ENCODE results near the gene ASXL1.
"Not testable (repeated sequence)": the region's sequence is repeated elsewhere in the genome, so short reads cannot be mapped to it uniquely, and the experiment has no call there.

ASXL1 gene

GRCh38 chr20:32320305-32320704 is 37.8 kb upstream of the ASXL1 start:
- no peak overlapping the region for H3K27ac ChIP-seq
- TF ChIP-seq CTCF (conservative IDR thresholded peaks at IDR 0.05) = no peak

GRCh38 chr20:32321390-32321789 is 36.7 kb upstream of the ASXL1 start:
- H3K27ac ChIP-seq = no peak overlapping the region
- no peak for TF ChIP-seq CTCF (conservative IDR thresholded peaks at IDR 0.05)

- not testable (repeated sequence) for H3K27ac ChIP-seq
Observed at GRCh38 chr20:32322260-32322659, 35.9 kb upstream of the ASXL1 start.

GRCh38 chr20:32323761-32324160 is 34.4 kb upstream of the ASXL1 start:
- H3K27ac ChIP-seq = not testable (repeated sequence)

GRCh38 chr20:32325706-32326503 is 32.2 kb upstream of the ASXL1 start:
- TF ChIP-seq CTCF (conservative IDR thresholded peaks at IDR 0.05) = no peak
- peak overlapping the region; percentile 72 for H3K27ac ChIP-seq

GRCh38 chr20:32326504-32326845 is 31.7 kb upstream of the ASXL1 start:
- TF ChIP-seq CTCF (conservative IDR thresholded peaks at IDR 0.05) = no peak
- peak overlapping the region; percentile 72 for H3K27ac ChIP-seq

GRCh38 chr20:32327087-32327681 is 30.9 kb upstream of the ASXL1 start:
- H3K27ac ChIP-seq = peak overlapping the region; percentile 72
- no peak for TF ChIP-seq CTCF (conservative IDR thresholded peaks at IDR 0.05)

GRCh38 chr20:32329817-32330554 is 28.1 kb upstream of the ASXL1 start:
- TF ChIP-seq CTCF (conservative IDR thresholded peaks at IDR 0.05) = no peak

More at GRCh38 chr20:32329817-32330554, 28.1 kb upstream of the ASXL1 start:
- H3K27ac ChIP-seq = peak overlapping the region; percentile 72

Data from VCaP (cell line).